HG03025 (cell line): ENCODE data around the gene ATP1A3.
"Not testable (repeated sequence)": the region's sequence is repeated elsewhere in the genome, so short reads cannot be mapped to it uniquely, and the experiment has no call there.

ENCODE experiments used
- ATAC-seq: cut with Tn5 transposase; IDR thresholded peaks from one replicate; pipeline ENCODE4 v1.9.1; 2021; ENCODE audit warnings: mild to moderate bottlenecking, moderate library complexity; ENCODE audit not compliant: unreplicated experiment, low FRiP score

ATP1A3 gene

GRCh38 chr19:41993612-41994483 lies at the start of gene ATP1A3:
TSS of gene ATP1A3 (minus strand) at chr19:41994230. CDS start at chr19:41994076, 154 bp downstream.
- ATAC-seq, result no peak

GRCh38 chr19:42042455-42043170 lies 48.6 kb upstream of the ATP1A3 start:
- no peak for ATAC-seq

DNA sequence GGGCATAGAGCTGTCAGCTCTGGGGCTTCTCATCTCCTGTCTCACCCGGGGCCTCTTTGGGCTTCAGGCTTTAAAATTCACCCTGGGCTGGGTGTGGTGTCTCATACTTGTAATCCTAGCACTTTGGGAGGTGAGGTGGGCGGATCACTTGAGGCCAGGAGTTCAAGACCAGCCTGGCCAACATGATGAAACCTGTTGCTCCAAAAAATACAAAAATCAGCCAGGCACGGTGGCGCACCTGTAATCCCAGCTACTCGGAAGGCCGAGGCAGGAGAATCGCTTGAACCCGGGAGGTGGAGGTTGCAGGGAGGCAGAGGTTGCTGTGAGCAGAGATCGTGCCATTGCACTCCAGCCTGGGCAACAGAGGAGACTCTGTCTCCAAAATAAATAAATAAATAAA lies 46.5 kb upstream of the ATP1A3 start:
- ATAC-seq, result not testable (repeated sequence)

DNA sequence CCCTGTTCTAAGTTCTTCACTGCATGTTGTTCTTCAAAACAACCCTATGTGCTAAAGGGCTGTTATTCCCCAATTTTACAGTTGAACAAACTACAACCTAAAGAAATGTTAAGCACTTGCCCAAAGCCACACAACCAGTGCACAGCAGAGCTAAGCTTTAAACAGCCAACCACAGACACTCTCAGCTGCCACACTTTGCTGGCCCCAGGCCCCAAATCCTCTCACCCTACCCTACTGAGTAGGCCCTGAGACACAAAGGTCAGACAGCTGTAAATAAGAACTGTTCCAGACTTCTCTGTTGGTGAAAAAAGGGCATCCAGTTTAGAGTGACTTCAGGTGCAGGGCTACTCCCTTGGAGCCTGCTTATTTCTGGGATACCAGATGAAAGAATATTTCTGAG lies 46.0 kb upstream of the ATP1A3 start:
- no peak for ATAC-seq

- ATAC-seq, result no peak
Observed at GRCh38 chr19:42038666-42039065, 44.6 kb upstream of the ATP1A3 start.

DNA sequence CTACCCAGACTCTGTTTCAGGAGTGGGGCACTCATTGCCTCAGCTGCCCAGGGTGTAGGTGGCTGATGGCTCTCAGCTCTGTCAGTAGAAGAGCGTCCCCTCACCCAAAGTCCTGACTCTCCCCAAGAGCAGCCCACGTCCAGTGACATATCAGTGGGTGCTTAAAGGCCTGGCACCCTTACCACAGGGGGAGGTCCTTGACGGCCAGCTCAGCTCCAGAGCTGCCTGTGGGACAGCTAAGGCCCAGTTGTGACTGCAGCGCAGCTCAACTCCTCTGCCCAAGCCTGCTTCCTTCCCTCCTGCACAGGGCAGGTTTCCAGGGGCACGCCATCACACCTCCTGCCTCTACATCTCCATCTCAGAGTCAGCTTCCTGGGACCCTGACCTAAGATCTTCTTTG lies 43.6 kb upstream of the ATP1A3 start:
- no peak for ATAC-seq

GRCh38 chr19:42034640-42035391 lies 40.8 kb upstream of the ATP1A3 start:
- not testable (repeated sequence) for ATAC-seq

DNA sequence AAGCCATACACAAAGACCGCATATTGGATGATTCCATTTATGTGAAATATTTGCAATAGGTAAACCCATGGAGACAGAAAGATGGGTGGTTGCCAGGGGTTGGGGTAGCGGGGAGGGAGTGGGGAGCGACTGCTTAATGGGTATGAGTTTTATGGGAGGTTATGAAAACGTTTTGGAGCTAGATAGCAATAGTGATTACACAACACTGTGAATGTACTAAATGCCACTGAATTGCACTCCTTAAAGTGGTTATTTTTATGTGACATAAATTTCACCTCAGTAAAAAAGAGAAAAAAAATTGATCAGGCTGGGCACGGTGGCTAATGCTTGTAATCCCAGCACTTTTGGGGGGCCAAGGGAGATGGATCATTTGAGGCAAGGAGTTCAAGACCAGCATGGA lies 39.4 kb upstream of the ATP1A3 start:
- no peak for ATAC-seq

- ATAC-seq, result no peak
Observed at GRCh38 chr19:42032431-42032830, 38.4 kb upstream of the ATP1A3 start.

DNA sequence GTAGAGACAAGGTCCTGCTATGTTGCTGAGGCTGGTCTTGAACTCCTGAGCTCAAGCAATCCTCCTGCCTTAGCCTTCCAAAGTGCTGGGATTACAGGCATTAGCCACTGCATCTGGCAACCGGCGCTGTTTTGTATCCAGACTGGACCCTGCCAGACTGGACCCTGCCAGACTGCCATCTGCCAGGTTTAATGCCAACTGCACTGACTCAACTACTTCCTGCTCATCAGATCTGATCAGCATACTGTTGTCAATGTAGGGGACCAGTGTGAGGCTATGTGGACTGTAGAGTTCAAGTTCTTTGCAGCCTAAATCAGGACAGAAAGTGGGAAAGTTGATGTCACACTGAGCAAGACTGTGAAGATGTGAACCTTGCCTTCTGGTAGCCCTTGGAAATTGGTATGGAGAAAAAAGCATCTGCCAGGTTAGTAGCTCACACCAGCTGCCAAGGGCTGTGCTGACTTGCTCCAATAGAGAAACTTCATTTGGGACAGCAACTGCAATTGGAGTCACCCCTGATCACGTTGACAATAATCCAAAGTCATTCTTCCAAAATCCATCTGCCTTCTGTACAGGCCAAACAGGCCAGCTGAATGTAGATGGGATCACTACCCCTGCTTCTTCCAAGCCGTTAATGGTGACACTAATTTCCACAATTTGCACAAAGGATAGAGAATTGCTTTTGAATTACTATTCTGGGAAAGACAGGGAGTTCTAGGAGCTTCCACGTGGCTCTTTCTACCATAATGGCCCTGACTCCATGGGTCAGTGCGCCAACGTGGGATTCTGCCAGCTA lies 36.8 kb upstream of the ATP1A3 start:
- ATAC-seq, result no peak

DNA sequence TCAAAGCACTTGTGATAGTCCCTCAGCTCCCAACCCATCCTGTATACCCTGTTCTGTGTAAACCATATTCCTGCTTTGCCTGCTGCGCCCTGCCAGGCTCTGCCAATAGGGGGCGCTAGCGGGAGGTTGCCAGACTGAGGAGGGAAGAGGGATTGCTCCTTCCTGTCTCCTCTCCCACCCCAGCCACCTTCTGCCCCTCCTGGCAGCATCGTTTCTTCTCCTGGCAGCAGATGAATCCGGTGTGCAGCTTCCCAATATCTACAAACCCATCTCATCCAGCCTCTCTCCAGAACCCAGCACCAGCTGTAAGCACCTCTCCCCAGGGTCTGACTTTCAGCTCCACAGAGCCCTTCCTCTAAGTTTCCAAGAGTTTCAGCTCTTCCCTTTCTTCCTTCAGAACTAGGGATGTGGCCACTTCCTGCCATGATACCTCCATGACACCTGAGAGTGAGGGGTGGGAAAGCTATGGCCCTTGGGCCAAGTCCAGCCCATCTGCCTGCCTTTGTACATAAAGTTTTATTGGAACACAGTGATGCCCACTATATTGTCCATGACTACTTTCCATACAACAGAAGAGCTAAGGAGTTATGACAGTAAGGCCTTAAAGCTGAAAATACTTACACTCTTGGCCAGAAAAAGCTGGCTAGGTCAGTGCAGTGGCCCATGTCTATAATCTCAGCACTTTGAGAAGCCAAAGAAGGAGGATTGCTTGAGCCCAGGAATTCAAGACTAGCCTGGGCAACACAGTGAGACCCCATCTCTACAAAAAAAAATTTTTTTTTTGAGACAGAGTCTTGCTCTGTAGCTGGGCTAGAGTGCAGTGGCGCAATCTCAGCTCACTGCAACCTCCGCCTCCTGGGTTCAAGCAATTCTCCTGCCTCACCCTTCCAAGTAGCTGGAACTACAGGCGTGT lies 34.5 kb upstream of the ATP1A3 start:
- no peak for ATAC-seq

GRCh38 chr19:42024622-42025111 lies 30.6 kb upstream of the ATP1A3 start:
- ATAC-seq, result no peak

DNA sequence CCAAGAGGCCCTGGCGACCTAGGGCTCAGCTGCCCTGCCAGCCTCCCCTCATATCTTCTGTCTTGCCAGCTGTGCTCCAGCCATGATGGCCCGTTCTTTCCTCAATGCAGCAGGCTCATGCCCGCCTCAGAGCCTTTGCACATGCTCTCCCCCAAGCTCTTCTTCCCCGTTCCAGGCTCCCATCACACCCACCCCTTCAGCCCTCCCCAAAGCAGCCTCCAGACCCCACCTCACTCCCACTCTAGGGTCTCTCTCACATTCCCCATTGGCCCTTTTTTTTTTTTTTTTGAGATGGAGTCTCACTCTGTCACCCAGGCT lies 29.9 kb upstream of the ATP1A3 start:
- ATAC-seq, result no peak

DNA sequence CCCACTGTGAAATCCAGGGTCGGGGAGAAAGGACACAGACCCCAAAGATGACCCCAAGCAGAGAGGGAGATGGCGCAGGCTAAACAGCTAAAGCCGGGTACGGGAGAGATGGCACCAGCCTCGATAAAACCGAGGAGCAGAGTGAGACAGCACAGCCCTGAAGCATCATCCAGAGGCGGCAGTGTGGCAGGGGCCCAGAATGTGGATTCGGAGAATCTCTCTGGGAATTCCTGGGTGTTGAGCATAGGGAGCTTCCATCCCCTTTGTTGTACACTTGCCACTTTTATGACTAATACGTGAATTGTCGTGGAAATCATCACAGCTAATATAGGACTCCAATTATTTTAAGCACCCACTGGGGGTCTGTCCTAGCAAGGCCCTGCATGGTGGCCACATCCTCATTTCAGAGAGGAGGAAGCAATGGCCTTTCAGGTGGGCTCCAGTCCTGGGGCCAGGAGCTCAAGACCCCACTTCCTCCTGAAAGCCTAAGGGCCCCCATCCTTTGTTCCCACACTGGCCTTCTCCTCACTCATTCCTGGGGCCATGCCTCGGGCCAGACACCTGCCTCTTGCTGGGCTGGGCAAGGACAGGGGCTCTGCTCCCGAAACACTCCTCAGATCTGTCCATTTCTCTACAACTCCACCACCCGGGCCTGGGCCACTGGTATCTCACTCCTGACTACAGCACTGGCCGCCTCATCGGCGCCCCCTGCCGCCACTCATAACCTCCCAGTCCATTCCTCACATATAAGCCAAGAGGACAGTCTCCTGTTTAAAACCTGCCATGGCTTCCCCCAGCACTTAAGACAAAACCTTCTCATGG lies 29.3 kb upstream of the ATP1A3 start:
- ATAC-seq, result no peak

GRCh38 chr19:42022616-42023015 lies 28.6 kb upstream of the ATP1A3 start:
- ATAC-seq, result no peak

- no peak for ATAC-seq
Observed at GRCh38 chr19:42021185-42021584, 27.2 kb upstream of the ATP1A3 start.

GRCh38 chr19:42018503-42019193 lies 24.6 kb upstream of the ATP1A3 start:
- no peak for ATAC-seq

DNA sequence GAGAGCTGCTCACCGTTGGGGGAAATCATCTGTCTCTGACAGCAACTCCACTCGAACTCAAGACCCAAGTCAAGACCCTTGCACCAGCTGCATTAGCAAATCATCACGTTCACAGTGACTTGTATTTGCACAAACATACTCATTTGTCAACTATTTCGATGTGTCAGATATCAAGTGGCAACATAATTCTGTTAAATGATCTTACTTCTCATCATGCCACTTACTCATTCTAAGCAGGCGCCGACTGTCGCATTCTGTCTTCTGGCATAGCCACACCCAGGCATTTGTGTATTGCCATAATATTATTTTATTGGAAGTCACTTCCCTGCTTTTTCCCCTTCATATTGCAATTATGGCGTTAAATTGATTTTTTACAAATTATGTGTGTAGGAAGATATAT lies 23.0 kb upstream of the ATP1A3 start:
- ATAC-seq, result no peak
